VCaP (cell line): Measurements from ENCODE around the gene STAC2.
A peak's percentile ranks its signal among the peaks of the same experiment; 100 is the strongest.

Source experiments
- H3K27ac ChIP-seq: fragments of 450-650 bp; 2 replicates; pipeline ENCODE4 v1.5.1; 2017
- CTCF ChIP-seq: fragments of 450-650 bp; conservative IDR thresholded peaks from 2 replicates; pipeline ENCODE4 v1.5.1; 2017; ENCODE audit warnings: mild to moderate bottlenecking, moderate library complexity

Gene STAC2

GRCh38 chr17:39237586-39237985 is 11.8 kb upstream of the STAC2 start:
- TF ChIP-seq CTCF, result no peak
- no peak overlapping the region for H3K27ac ChIP-seq

GRCh38 chr17:39236981-39237441 is 11.3 kb upstream of the STAC2 start:
- H3K27ac ChIP-seq, result no peak overlapping the region
- no peak for TF ChIP-seq CTCF

GRCh38 chr17:39236450-39236927 is 10.7 kb upstream of the STAC2 start:
- no peak for TF ChIP-seq CTCF
- H3K27ac ChIP-seq, result no peak overlapping the region

- H3K27ac ChIP-seq, result no peak overlapping the region
- TF ChIP-seq CTCF, result peak; percentile 82
Measured at GRCh38 chr17:39235555-39236449, 10.1 kb upstream of the STAC2 start.

- no peak overlapping the region for H3K27ac ChIP-seq
- TF ChIP-seq CTCF, result peak; percentile 74
Measured at GRCh38 chr17:39231591-39232551, 6.1 kb upstream of the STAC2 start.

- H3K27ac ChIP-seq, result no peak overlapping the region
Measured at GRCh38 chr17:39231091-39231561, 5.4 kb upstream of the STAC2 start.

More at GRCh38 chr17:39231091-39231561, 5.4 kb upstream of the STAC2 start:
- TF ChIP-seq CTCF, result no peak
